BE2C (cell line): ENCODE measurements around the gene STKLD1.

Experiments used
- DNase-seq: peaks from one replicate; pipeline ENCODE4 v3.0.0-alpha.2; 2020
- H3K27me3 ChIP-seq: fragments of 250-450 bp; sonication (Bioruptor Pico); 2 replicates; pipeline ENCODE4 v1.5.1; 2020; ENCODE audit warnings: mild to moderate bottlenecking
- H3K36me3 ChIP-seq: fragments of 250-450 bp; sonication (Bioruptor Pico); 2 replicates; pipeline ENCODE4 v1.5.1; 2020; ENCODE audit warnings: mild to moderate bottlenecking
- H3K4me1 ChIP-seq: fragments of 250-450 bp; sonication (Bioruptor Pico); 2 replicates; pipeline ENCODE4 v1.5.1; 2020
- H3K4me3 ChIP-seq: 2 replicates; pipeline ENCODE4 v1.5.1; 2011; ENCODE audit warnings: low read depth, low read length
- H3K9me3 ChIP-seq: fragments of 250-450 bp; sonication (Bioruptor Pico); 2 replicates; pipeline ENCODE4 v1.5.1; 2020
- CTCF ChIP-seq: IDR thresholded peaks from 2 replicates; pipeline ENCODE4 v1.5.1; 2012; ENCODE audit warnings: mild to moderate bottlenecking, low read depth, low read length

Gene STKLD1

GRCh38 chr9:133383438-133383837 is 7.3 kb downstream of the STKLD1 start:
- Histone ChIP-seq H3K27me3 (no peaks in the 10 kb centered on the region), H3K4me3 (no peak overlapping the region), H3K4me1 (peaks cover under 1% of the 10 kb centered on the region; the same call in 1 of the 2 replicates), H3K36me3 (no peaks in the 10 kb centered on the region), H3K9me3 (0 out of 2 replicates have a peak, but pooled peaks cover 2% of the 10 kb centered on the region)
- DNase-seq, result no peak
- no peak for TF ChIP-seq CTCF

GRCh38 chr9:133384736-133385321 is 8.7 kb downstream of the STKLD1 start:
- Histone ChIP-seq H3K4me3 (no peak overlapping the region), H3K4me1 (no peaks in the 10 kb centered on the region), H3K27me3 (no peaks in the 10 kb centered on the region), H3K36me3 (no peaks in the 10 kb centered on the region), H3K9me3 (0 out of 2 replicates have a peak, but pooled peaks cover 2% of the 10 kb centered on the region)
- TF ChIP-seq CTCF, result no peak
- DNase-seq, result no peak

- DNase-seq, result no peak
- Histone ChIP-seq H3K36me3 (no peaks in the 10 kb centered on the region), H3K4me1 (no peaks in the 10 kb centered on the region), H3K27me3 (no peaks in the 10 kb centered on the region), H3K9me3 (0 out of 2 replicates have a peak, but pooled peaks cover 2% of the 10 kb centered on the region), H3K4me3 (no peak overlapping the region)
- TF ChIP-seq CTCF, result no peak
These were observed 9.3 kb downstream of the STKLD1 start for GRCh38 chr9:133385452-133385851.

GRCh38 chr9:133386338-133386737 is 10.2 kb downstream of the STKLD1 start:
- Histone ChIP-seq H3K4me1 (no peaks in the 10 kb centered on the region), H3K4me3 (no peak overlapping the region), H3K9me3 (0 out of 2 replicates have a peak, but pooled peaks cover 2% of the 10 kb centered on the region), H3K27me3 (no peaks in the 10 kb centered on the region), H3K36me3 (no peaks in the 10 kb centered on the region)
- TF ChIP-seq CTCF, result no peak
- DNase-seq, result no peak

GRCh38 chr9:133387680-133388079 is 11.5 kb downstream of the STKLD1 start:
- no peak for DNase-seq
- no peaks in the 10 kb centered on the region for H3K4me1 ChIP-seq
- TF ChIP-seq CTCF, result no peak
- H3K36me3 ChIP-seq, result no peaks in the 10 kb centered on the region
- H3K4me3 ChIP-seq, result no peak overlapping the region
- no peaks in the 10 kb centered on the region for H3K27me3 ChIP-seq
- no peaks in the 10 kb centered on the region for H3K9me3 ChIP-seq

GRCh38 chr9:133389025-133389557 is 12.9 kb downstream of the STKLD1 start:
- TF ChIP-seq CTCF, result no peak
- H3K36me3 ChIP-seq, result no peaks in the 10 kb centered on the region
- no peak overlapping the region for H3K4me3 ChIP-seq
- no peaks in the 10 kb centered on the region for H3K4me1 ChIP-seq
- no peaks in the 10 kb centered on the region for H3K9me3 ChIP-seq
- DNase-seq, result no peak
- no peaks in the 10 kb centered on the region for H3K27me3 ChIP-seq
